ENCODE data around the gene GPR152. TPM values are rescaled to one million over a fixed set of nuclear protein-coding genes. Genes with fewer than 3 reads are reported as not detected.
A peak's percentile ranks its signal among the peaks of the same experiment; 100 is the strongest.

The GPR152 gene
- total RNA-seq, 3 donors from 2014 or later: not detected

- intact Hi-C loops (cut with DNase I, micrococcal nuclease): no loop called here
- H3K9me3 ChIP-seq: no peaks in the 10 kb centered on the region
- peaks cover 19% of the 10 kb centered on the region for H3K4me1 ChIP-seq (ENCODE audit: low read depth)
- no peak for DNase-seq
- no peak overlapping the region for H3K4me3 ChIP-seq
- TF ChIP-seq CTCF (IDR thresholded peaks at IDR 0.05): no peak
- H3K36me3 ChIP-seq (ENCODE audit: low read depth): no peaks in the 10 kb centered on the region
- ATAC-seq: no peak
These were observed 11.4 kb downstream of the GPR152 start for GRCh38 chr11:67441098-67441563.

GRCh38 chr11:67440229-67441097, 12.1 kb downstream of the GPR152 start:
- no peak for TF ChIP-seq CTCF (IDR thresholded peaks at IDR 0.05)
- H3K36me3 ChIP-seq (ENCODE audit: low read depth): no peaks in the 10 kb centered on the region
- peaks cover 19% of the 10 kb centered on the region for H3K4me1 ChIP-seq (ENCODE audit: low read depth)
- DNase-seq (no peak), ATAC-seq (no peak)
- intact Hi-C loops (cut with DNase I, micrococcal nuclease): no loop called here
- no peaks in the 10 kb centered on the region for H3K9me3 ChIP-seq
- no peak overlapping the region for H3K4me3 ChIP-seq

- peaks cover 19% of the 10 kb centered on the region for H3K4me1 ChIP-seq (ENCODE audit: low read depth)
- H3K36me3 ChIP-seq (ENCODE audit: low read depth): no peaks in the 10 kb centered on the region
- intact Hi-C loops (cut with DNase I, micrococcal nuclease): no loop called here
- DNase-seq: peak in 1 of 3 donors; percentile 67
- H3K4me3 ChIP-seq: no peak overlapping the region
- TF ChIP-seq CTCF (IDR thresholded peaks at IDR 0.05): no peak
- peak; percentile 2 for ATAC-seq
- H3K9me3 ChIP-seq: no peaks in the 10 kb centered on the region
These were observed 13.0 kb downstream of the GPR152 start for GRCh38 chr11:67439321-67440228.

- H3K36me3 ChIP-seq (ENCODE audit: low read depth): no peaks in the 10 kb centered on the region
- ATAC-seq: peak; percentile 13
- no peaks in the 10 kb centered on the region for H3K9me3 ChIP-seq
- no peak for TF ChIP-seq CTCF (IDR thresholded peaks at IDR 0.05)
- intact Hi-C loops (cut with DNase I, micrococcal nuclease): no loop called here
- H3K4me3 ChIP-seq: no peak overlapping the region
- peaks cover 19% of the 10 kb centered on the region for H3K4me1 ChIP-seq (ENCODE audit: low read depth)
- peak in 2 of 3 donors; percentile 74 to 89 for DNase-seq
These were observed 14.2 kb downstream of the GPR152 start for GRCh38 chr11:67438158-67438902.

GRCh38 chr11:67437809-67438157, 14.7 kb downstream of the GPR152 start:
- Histone ChIP-seq H3K4me3 (no peak overlapping the region), H3K9me3 (no peaks in the 10 kb centered on the region), H3K4me1 (ENCODE audit: low read depth) (peaks cover 19% of the 10 kb centered on the region), H3K36me3 (ENCODE audit: low read depth) (no peaks in the 10 kb centered on the region)
- intact Hi-C loops (cut with DNase I, micrococcal nuclease): no loop called here
- no peak for DNase-seq
- TF ChIP-seq CTCF (IDR thresholded peaks at IDR 0.05): no peak
- no peak for ATAC-seq
